Measurements from ENCODE around the gene DNAH8.

DNAH8 gene, protein sequence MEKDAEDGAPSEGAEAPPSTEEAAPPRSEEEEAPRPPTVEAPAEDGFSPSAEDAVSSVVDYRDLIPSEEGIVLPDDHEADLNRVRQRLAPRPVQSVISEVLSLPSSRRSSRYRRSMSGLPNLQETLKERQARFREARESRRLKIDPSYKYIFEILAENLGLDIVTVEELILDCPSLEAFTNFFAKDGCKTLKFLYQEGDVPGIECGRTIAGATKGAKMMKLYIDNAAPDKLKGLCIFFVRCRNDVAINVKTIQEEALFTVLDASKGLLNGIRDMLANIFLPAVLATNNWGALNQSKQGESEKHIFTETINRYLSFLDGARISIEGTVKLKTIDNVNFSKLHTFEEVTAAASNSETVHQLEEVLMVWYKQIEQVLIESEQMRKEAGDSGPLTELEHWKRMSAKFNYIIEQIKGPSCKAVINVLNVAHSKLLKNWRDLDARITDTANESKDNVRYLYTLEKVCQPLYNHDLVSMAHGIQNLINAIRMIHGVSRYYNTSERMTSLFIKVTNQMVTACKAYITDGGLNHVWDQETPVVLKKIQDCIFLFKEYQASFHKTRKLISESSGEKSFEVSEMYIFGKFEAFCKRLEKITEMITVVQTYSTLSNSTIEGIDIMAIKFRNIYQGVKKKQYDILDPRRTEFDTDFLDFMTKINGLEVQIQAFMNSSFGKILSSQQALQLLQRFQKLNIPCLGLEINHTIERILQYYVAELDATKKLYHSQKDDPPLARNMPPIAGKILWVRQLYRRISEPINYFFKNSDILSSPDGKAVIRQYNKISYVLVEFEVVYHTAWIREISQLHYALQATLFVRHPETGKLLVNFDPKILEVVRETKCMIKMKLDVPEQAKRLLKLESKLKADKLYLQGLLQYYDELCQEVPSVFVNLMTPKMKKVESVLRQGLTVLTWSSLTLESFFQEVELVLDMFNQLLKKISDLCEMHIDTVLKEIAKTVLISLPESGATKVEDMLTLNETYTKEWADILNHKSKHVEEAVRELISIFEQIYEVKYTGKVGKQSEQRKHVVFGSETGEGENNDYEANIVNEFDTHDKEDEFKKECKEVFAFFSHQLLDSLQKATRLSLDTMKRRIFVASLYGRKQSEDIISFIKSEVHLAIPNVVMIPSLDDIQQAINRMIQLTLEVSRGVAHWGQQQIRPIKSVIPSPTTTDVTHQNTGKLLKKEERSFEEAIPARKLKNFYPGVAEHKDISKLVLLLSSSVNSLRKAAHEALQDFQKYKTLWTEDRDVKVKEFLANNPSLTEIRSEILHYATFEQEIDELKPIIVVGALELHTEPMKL (N-terminal part only)

GRCh38 chr6:38715016-38715689, at the start of gene DNAH8:
Gene DNAH8 (plus strand): TSS chr6:38715311. CDS start chr6:38722810, 7,499 bp downstream.
- DNase-seq: no peak

DNA sequence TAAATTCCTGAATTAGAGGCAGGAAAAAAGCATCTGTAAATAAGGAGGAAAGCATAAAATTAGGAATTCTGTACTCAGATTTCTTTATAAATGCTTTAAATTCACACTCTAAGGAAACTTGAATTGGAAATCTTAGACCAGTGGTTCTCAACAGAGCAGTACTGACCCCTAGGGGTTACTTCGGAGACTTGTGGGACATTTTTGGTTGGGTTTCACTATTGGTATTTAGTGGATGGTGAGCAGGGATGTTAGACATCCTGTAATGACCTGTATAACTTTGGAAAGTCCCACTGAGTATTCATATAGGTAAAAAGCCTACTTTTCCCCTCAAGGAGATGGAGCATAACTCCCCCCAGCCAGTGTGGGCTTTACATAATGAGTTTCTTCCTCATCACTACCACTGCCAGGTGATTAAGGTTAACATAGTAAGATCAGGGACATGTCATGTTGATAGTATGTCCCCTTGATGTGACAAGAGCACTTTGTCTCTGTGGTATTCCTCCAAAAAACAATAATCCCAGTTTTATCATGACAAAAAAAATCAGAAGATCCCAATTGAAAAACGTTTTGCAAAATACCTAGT, 43.1 kb upstream of the DNAH8 start:
- DNase-seq: peak; percentile 74

- no peak for DNase-seq
Observed at GRCh38 chr6:38673397-38674165, 41.5 kb upstream of the DNAH8 start.

DNA sequence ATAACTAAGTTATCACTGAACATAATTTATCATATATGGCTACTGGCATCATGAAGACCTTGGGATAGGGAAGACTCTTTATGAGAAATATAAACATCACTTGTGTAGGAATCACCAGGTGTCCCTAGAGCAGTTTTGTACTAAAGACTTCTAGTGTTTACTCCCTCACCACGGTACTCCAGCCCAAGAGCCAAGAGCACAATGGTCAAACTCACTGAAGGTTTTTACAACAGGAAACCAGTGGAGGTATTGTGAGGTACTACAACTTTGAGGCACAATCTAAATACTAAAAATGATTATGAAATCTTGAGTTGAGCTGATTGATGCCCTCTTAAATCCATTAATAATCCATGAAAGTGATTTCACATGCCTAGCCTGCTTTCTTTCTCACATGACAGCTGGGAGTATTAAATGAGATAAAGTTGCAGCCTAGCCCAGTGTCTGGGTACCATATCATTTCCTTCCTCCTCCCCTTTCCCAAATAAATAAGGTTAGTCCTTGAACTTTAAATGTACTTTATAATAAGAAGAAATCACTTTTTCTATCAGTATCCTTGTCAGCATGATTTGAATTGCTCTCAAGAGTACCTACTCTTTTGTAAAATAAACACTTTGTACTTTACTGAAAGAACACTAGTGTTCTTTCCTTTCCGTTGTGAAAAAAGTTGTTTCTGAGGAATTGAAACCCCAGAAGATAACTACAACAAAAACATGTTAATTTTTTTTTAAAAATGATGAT, 38.7 kb upstream of the DNAH8 start:
- DNase-seq: no peak

- DNase-seq: no peak
Observed at GRCh38 chr6:38676974-38677544, 38.1 kb upstream of the DNAH8 start.

- DNase-seq: no peak
Observed at GRCh38 chr6:38678178-38678760, 36.8 kb upstream of the DNAH8 start.

GRCh38 chr6:38679668-38680067, 35.4 kb upstream of the DNAH8 start:
- no peak for DNase-seq

- DNase-seq: no peak
Observed at GRCh38 chr6:38681850-38682249, 33.3 kb upstream of the DNAH8 start.

DNA sequence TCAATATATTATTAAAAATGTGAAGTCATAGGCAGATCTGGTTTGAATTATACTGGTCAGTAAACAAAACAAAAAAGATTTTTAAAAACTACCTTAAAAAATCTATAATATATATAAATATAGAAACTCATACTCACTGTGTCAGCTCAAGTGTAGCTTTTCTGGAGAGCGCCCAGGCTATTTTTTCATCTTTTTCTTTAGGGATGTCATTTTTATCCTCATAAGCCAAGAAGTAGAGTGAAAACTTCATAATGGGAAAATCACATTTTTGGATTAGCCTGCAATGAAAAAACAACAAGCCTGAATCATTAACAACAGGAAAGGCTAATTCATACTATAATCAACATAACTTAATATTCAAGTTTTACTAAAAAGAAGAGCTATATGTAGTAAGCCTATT, 30.9 kb upstream of the DNAH8 start:
- no peak for DNase-seq

DNA sequence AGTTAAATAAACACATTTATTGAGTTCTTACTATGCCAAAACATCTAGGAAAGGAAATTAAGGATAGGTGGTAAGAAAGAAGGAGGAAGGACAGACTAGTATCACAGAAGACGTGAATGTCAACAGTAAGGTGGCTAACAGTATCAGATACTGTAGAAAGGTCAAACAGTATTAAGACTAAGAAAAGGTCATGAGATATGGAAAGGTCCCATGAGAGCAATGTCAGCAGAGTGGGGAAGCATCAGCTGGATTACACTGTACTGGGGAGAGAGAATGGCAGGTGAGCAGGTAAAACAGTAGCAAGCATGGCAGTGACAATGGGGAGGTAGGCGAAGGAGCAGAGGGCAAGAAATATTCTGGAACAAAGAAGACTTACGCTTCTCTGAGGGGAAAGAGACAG, 30.2 kb upstream of the DNAH8 start:
- no peak for DNase-seq

GRCh38 chr6:38686270-38687042, 28.7 kb upstream of the DNAH8 start:
- DNase-seq: no peak

- no peak for DNase-seq
Observed at GRCh38 chr6:38687043-38687353, 28.1 kb upstream of the DNAH8 start.

DNA sequence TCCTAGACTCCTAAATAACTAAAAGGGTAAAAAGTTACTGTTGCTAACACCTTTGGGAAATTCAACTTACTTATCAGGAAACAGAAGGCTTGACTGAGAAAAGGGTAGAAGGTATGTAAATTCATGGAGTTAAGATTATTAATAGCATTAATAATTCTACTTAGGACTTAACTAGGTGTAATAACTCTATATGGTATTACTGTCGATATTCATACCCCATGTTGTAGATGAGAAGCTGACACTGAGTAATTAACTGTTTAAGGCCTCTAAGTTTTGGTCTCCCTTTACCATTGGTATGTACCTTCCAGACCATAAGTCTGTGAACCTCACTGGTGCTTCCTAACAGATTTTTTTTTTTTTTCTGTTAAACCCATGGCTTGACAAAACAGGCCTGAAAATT, 27.6 kb upstream of the DNAH8 start:
- DNase-seq: no peak

- DNase-seq: peak; percentile 90
Observed at GRCh38 chr6:38688579-38689087, 26.5 kb upstream of the DNAH8 start.

- DNase-seq: no peak
Observed at GRCh38 chr6:38695227-38695900, 19.7 kb upstream of the DNAH8 start.

DNA sequence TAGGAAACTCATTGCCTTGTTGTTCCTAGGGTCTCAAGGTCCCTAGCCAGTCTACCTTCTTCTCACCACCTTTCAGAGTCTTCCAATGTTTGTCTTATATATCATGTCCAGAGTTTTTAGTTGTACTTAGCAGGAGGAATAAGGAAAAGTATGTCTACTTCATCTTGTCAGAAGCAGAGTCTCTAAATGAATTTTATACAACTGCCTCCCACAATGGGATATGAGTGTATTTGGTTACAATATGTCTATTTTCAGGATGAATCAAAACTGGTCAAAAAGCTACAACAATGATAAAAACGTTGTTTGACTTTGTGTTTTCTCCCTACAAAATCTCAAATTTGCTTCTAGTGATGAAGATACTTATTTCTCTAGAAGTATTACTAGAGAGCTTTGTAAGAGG, 19.2 kb upstream of the DNAH8 start:
- DNase-seq: no peak

DNA sequence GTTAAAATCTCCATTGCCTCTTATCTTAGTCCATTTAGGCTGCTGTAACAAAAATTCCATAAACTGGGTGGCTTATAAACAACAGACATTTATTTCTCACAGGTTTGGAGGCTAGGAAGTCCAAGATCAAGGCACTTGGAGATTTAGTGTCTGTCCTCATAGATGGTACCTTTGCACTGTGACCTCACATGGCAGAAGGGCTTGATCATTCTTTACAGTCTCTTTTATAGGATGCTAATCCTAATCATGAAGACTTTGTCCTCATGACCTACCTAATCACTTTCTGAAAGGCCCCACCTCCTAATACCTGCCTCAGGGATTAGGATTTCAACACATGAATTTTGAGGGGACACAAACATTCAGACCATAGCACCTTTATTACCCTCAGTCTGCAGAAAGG, 18.8 kb upstream of the DNAH8 start:
- peak; percentile 53 for DNase-seq

DNA sequence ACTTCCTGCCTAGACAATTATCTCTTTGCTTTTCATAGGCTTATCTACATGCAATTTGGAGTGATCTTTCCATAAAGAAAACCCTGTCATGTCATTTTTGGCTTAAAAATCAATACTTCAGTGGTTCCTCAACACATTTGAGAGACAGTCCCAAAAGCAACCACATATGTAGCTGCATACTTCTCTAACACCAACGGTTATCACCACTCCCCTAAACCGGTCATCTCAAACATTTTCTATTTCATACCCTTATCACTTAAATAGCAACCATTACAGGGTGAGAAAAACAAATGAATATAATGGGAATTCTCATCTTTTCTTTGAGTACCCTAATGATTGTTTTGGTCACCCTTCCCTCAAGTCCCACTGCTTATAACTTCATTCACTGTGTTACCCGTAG, 17.3 kb upstream of the DNAH8 start:
- no peak for DNase-seq

Data from NCI-H82 (cell line).